ENCODE data around the gene KSR2.

GRCh38 chr12:117530796-117531195, 438.0 kb downstream of the KSR2 start:
- TF ChIP-seq CTCF (IDR thresholded peaks at IDR 0.05) (no peak), POLR2A (IDR thresholded peaks at IDR 0.05) (no peak)
